ENCODE data around the gene COPS3.
"Not testable (repeated sequence)": the region's sequence is repeated elsewhere in the genome, so short reads cannot be mapped to it uniquely, and the experiment has no call there.

Gene COPS3

DNA sequence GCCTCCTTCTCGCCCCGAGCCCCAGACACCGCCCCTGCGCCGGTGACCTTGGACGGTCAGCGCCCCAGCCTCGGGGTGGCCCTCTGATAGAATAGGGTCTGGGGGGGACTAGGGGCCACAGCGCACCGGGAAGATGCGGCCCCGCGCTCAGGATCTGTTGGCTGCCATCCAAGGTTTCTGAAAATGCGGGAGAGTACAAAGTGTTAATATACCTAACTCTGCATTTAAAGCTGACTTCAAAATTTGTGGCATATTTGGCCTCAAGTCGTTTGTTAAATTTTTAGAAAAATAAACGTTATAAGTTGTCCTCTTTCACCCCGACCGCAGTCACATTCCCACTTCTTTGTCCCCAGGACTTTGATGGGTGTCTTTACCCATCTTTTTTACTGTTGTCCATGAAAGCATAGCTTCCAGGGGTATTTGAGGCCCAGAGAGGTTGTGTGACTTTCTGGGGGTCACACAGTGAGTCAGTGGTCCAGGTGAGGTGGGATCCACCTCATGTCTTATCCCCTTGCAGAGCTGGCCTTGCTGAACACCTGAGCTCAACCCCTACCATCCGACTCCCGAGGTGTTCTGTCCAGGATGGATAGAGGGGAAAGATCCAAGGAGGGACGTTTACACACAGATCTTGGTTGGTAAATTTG, 22.9 kb upstream of the COPS3 start:
- no peak for DNase-seq
- Histone ChIP-seq H4K91ac (ENCODE audit: low read depth, low read length) (peak overlapping the region; percentile 79), H3K4me3 (ENCODE audit: low read depth, low read length) (no peak overlapping the region), H2BK120ac (ENCODE audit: insufficient read depth, low read length, poor library complexity) (no peak overlapping the region), H3K4me2 (ENCODE audit: low read length) (peak overlapping the region; percentile 75), H2AK5ac (ENCODE audit: low read length) (no peak overlapping the region), H2BK12ac (ENCODE audit: low read length) (no peak overlapping the region), H3K14ac (ENCODE audit: low read length) (no peak overlapping the region), H2BK5ac (ENCODE audit: low read depth, low read length, poor library complexity) (no peak overlapping the region), H2AFZ (ENCODE audit: insufficient read depth, low read length, poor library complexity) (peak overlapping the region; percentile 94), H4K12ac (ENCODE audit: low read depth, low read length) (peak overlapping the region; percentile 77), H3K4ac (ENCODE audit: low read depth, low read length) (no peak overlapping the region), H3K79me1 (ENCODE audit: low read length) (peaks cover 5% of the 10 kb centered on the region), H3K18ac (ENCODE audit: low read length) (no peak overlapping the region), H3K27ac (ENCODE audit: low read depth, low read length) (no peak overlapping the region), H3K27me3 (ENCODE audit: insufficient read depth, low read length) (peaks cover 5% of the 10 kb centered on the region), H3K9me3 (ENCODE audit: insufficient read depth, low read depth, low read length) (no peaks in the 10 kb centered on the region), H4K8ac (ENCODE audit: low read depth, low read length) (peak overlapping the region; percentile 62), H3K79me2 (ENCODE audit: control insufficient read depth, insufficient read depth, low read length, poor library complexity) (peaks cover 6% of the 10 kb centered on the region), H3K9ac (ENCODE audit: low read length) (no peak overlapping the region), H3K4me1 (ENCODE audit: control insufficient read depth in 1 of 2, insufficient read depth in 2 of 2, low read length in 2 of 2) (peaks cover 5 to 7% of the 10 kb centered on the region in 2 experiments), H3K23ac (ENCODE audit: low read length) (no peak overlapping the region), H3K36me3 (ENCODE audit: control insufficient read depth in 1 of 2, insufficient read depth in 2 of 2, low read length in 2 of 2) (no peaks in the 10 kb centered on the region)
- WGBS (ENCODE audit: extremely low coverage, insufficient coverage, insufficient read length): no CpG with 5 or more reads among the region's 21 CpGs

DNA sequence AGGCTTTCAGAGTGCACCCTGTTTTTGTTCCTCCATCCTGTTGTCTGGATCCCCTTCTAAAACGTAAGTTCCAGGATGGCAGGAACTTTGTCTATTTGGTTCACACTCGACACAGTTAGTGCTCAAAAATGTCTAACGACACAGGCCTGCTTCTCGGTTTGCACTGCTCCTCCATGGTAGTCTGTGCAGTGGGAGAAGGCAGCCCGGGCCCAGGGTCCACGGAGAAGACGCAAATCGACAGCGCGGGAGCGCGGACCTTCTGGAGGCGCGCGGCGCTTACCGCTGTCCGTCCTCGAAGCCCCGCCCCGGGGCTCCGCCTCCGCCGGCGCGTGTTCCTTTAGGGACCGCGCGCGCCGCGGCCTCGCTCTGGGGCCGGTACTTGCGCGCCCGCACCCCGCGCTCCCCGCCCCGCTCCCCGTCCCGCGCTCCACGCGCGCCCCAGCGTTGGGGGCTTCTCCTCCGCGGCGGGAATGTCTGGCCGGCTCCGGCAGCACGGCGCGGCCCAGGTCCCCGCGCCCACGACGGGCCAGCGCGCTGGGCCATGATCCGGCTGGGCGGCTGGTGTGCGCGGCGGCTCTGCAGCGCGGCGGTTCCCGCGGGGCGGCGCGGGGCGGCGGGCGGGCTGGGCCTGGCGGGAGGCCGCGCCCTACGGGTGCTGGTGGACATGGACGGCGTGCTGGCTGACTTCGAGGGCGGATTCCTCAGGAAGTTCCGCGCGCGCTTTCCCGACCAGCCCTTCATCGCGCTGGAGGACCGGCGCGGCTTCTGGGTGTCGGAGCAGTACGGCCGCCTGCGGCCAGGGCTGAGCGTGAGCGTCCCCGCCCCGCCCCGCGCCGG, 22.2 kb upstream of the COPS3 start, which contains the start of gene NT5M:
Gene NT5M (plus strand): TSS at position 364 of the 837 bp plus-strand sequence. CDS start 178 bp downstream, at position 542.
- Histone ChIP-seq H3K79me2 (ENCODE audit: control insufficient read depth, insufficient read depth, low read length, poor library complexity) (peaks cover 6% of the 10 kb centered on the region), H2BK12ac (ENCODE audit: low read length) (no peak within 1 kb of the TSS), H3K4me2 (ENCODE audit: low read length) (peak within 1 kb of the TSS; percentile 75), H2AFZ (ENCODE audit: insufficient read depth, low read length, poor library complexity) (peak within 1 kb of the TSS; percentile 94), H2BK120ac (ENCODE audit: insufficient read depth, low read length, poor library complexity) (peak within 1 kb of the TSS; percentile 54), H3K23ac (ENCODE audit: low read length) (no peak within 1 kb of the TSS), H3K36me3 (ENCODE audit: control insufficient read depth in 1 of 2, insufficient read depth in 2 of 2, low read length in 2 of 2) (no peaks in the 10 kb centered on the region), H3K4me1 (ENCODE audit: control insufficient read depth in 1 of 2, insufficient read depth in 2 of 2, low read length in 2 of 2) (peaks cover 5 to 7% of the 10 kb centered on the region in 2 experiments), H4K12ac (ENCODE audit: low read depth, low read length) (peak within 1 kb of the TSS; percentile 92), H2AK5ac (ENCODE audit: low read length) (no peak within 1 kb of the TSS), H3K9me3 (ENCODE audit: insufficient read depth, low read depth, low read length) (no peaks in the 10 kb centered on the region), H3K79me1 (ENCODE audit: low read length) (peaks cover 5% of the 10 kb centered on the region), H3K4ac (ENCODE audit: low read depth, low read length) (peak within 1 kb of the TSS; percentile 15), H3K27me3 (ENCODE audit: insufficient read depth, low read length) (peaks cover 5% of the 10 kb centered on the region), H3K9ac (ENCODE audit: low read length) (peak within 1 kb of the TSS; percentile 36), H3K4me3 (ENCODE audit: low read depth, low read length) (peak within 1 kb of the TSS; percentile 82), H3K18ac (ENCODE audit: low read length) (no peak within 1 kb of the TSS), H4K91ac (ENCODE audit: low read depth, low read length) (peak within 1 kb of the TSS; percentile 79), H4K8ac (ENCODE audit: low read depth, low read length) (peak within 1 kb of the TSS; percentile 87), H2BK5ac (ENCODE audit: low read depth, low read length, poor library complexity) (no peak within 1 kb of the TSS), H3K14ac (ENCODE audit: low read length) (peak within 1 kb of the TSS; percentile 92), H3K27ac (ENCODE audit: low read depth, low read length) (no peak within 1 kb of the TSS)
- WGBS (ENCODE audit: extremely low coverage, insufficient coverage, insufficient read length): no CpG with 5 or more reads among the region's 107 CpGs
- DNase-seq: peak; percentile 53 to 74

DNA sequence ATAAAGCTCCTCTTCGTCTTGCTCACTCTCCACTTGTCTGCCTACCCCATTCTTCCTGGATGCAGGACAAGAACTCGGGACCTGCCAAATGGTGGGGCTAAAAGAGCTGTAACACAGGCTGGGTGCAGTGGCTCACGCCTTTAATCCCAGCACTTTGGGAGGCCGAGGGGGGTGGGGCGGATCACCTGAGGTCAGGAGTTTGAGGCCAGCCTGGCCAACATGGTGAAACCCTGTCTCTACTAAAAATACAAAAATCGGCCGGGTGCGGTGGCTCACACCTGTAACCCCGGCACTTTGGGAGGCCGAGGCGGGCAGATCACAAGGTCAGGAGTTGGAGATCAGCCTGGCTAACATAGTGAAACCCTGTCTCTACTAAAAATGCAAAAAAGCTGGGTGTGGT, 20.6 kb upstream of the COPS3 start:
- H3K18ac ChIP-seq (ENCODE audit: low read length); H3K4me3 ChIP-seq (ENCODE audit: low read depth, low read length); H3K14ac ChIP-seq (ENCODE audit: low read length); H3K79me1 ChIP-seq (ENCODE audit: low read length); H3K23ac ChIP-seq (ENCODE audit: low read length); H3K4ac ChIP-seq (ENCODE audit: low read depth, low read length); H3K79me2 ChIP-seq (ENCODE audit: control insufficient read depth, insufficient read depth, low read length, poor library complexity); H3K27ac ChIP-seq (ENCODE audit: low read depth, low read length); H2BK5ac ChIP-seq (ENCODE audit: low read depth, low read length, poor library complexity); H4K91ac ChIP-seq (ENCODE audit: low read depth, low read length); H3K27me3 ChIP-seq (ENCODE audit: insufficient read depth, low read length); DNase-seq; H3K9me3 ChIP-seq (ENCODE audit: insufficient read depth, low read depth, low read length); H2BK12ac ChIP-seq (ENCODE audit: low read length); H3K36me3 ChIP-seq (ENCODE audit: control insufficient read depth in 1 of 2, insufficient read depth in 2 of 2, low read length in 2 of 2); H3K4me1 ChIP-seq (ENCODE audit: control insufficient read depth in 1 of 2, insufficient read depth in 2 of 2, low read length in 2 of 2); H3K9ac ChIP-seq (ENCODE audit: low read length); H2AFZ ChIP-seq (ENCODE audit: insufficient read depth, low read length, poor library complexity); H2BK120ac ChIP-seq (ENCODE audit: insufficient read depth, low read length, poor library complexity); H2AK5ac ChIP-seq (ENCODE audit: low read length): not testable (repeated sequence)
- no CpG with 5 or more reads among the region's 11 CpGs for WGBS (ENCODE audit: extremely low coverage, insufficient coverage, insufficient read length)
- H4K8ac ChIP-seq (ENCODE audit: low read depth, low read length): peak overlapping the region; percentile 80
- H3K4me2 ChIP-seq (ENCODE audit: low read length): peak overlapping the region; percentile 91
- H4K12ac ChIP-seq (ENCODE audit: low read depth, low read length): peak overlapping the region; percentile 27

DNA sequence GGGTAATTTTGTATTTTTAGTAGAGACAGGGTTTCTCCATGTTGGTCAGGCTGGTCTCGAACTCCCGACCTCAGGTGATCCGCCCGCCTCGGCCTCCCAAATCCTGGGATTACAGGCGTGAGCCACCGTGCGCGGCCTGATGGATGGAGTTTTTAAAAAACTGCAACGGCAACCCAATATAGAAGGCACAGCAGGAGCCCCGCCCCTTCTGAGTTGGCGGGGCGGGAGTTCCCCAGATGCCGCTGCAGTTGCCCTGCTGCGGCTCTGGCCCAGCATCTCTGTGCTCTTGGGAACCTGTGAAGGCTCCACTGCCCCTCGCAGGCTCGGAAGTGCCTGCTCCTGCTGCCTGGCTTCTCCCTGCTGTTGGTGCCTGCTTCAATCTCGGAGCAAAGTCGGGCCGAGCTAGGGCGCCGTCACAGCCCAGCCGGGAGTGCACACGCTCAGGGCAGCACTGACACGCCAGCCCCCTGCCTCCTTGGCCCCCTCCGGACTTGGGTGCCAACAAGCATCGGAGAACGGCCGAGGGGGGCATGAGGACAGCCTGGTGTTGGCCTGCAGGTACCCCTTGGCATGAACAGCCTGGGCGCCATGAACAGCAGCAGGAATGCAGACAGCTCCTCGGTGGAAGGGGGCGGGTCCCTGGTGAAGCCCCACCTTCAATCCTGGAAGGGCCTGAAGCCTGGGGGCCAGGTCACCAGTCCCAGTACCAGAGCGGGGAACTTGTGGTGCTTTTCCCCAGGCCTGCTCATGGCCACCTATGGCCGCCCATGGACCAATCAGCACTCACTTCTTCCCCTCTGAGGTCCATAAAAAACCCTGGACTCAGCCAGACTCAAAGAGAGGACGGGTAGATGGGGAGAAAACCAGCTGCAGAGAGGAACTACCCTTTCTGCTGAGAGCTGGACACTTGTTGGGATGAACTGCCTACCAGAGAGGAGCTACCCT, 19.9 kb upstream of the COPS3 start:
- H3K4me1 ChIP-seq (ENCODE audit: control insufficient read depth in 1 of 2, insufficient read depth in 2 of 2, low read length in 2 of 2): peaks cover 5 to 7% of the 10 kb centered on the region in 2 experiments
- H3K23ac ChIP-seq (ENCODE audit: low read length): no peak overlapping the region
- H3K27me3 ChIP-seq (ENCODE audit: insufficient read depth, low read length): peaks cover 5% of the 10 kb centered on the region
- no peak overlapping the region for H2BK12ac ChIP-seq (ENCODE audit: low read length)
- H3K79me2 ChIP-seq (ENCODE audit: control insufficient read depth, insufficient read depth, low read length, poor library complexity): peaks cover 6% of the 10 kb centered on the region
- H2BK120ac ChIP-seq (ENCODE audit: insufficient read depth, low read length, poor library complexity): peak overlapping the region; percentile 0
- no peak overlapping the region for H3K4ac ChIP-seq (ENCODE audit: low read depth, low read length)
- H2AFZ ChIP-seq (ENCODE audit: insufficient read depth, low read length, poor library complexity): peak overlapping the region; percentile 92
- H4K8ac ChIP-seq (ENCODE audit: low read depth, low read length): peak overlapping the region; percentile 80
- peak; percentile 83 for DNase-seq
- H3K4me2 ChIP-seq (ENCODE audit: low read length): peak overlapping the region; percentile 91
- H4K12ac ChIP-seq (ENCODE audit: low read depth, low read length): peak overlapping the region; percentile 27
- H3K79me1 ChIP-seq (ENCODE audit: low read length): peaks cover 5% of the 10 kb centered on the region
- peak overlapping the region; percentile 79 for H3K4me3 ChIP-seq (ENCODE audit: low read depth, low read length)
- WGBS (ENCODE audit: extremely low coverage, insufficient coverage, insufficient read length): no CpG with 5 or more reads among the region's 35 CpGs
- no peaks in the 10 kb centered on the region for H3K9me3 ChIP-seq (ENCODE audit: insufficient read depth, low read depth, low read length)
- no peak overlapping the region for H4K91ac ChIP-seq (ENCODE audit: low read depth, low read length)
- H2BK5ac ChIP-seq (ENCODE audit: low read depth, low read length, poor library complexity): peak overlapping the region; percentile 8
- peak overlapping the region; percentile 29 for H3K27ac ChIP-seq (ENCODE audit: low read depth, low read length)
- H2AK5ac ChIP-seq (ENCODE audit: low read length): no peak overlapping the region
- no peaks in the 10 kb centered on the region for H3K36me3 ChIP-seq (ENCODE audit: control insufficient read depth in 1 of 2, insufficient read depth in 2 of 2, low read length in 2 of 2)
- H3K14ac ChIP-seq (ENCODE audit: low read length): peak overlapping the region; percentile 19
- peak overlapping the region; percentile 47 for H3K9ac ChIP-seq (ENCODE audit: low read length)
- peak overlapping the region; percentile 37 for H3K18ac ChIP-seq (ENCODE audit: low read length)

Data from trophoblast cell (in vitro differentiated cells and primary cell).